Kidney (tissue), 14 donors: ENCODE results near the gene SLC7A9. TPM values are rescaled to one million over a fixed set of nuclear protein-coding genes. Genes with fewer than 3 reads are reported as not detected.

Experiments used
- DNase-seq, 5 donors: peaks; one replicate each; pipeline ENCODE4 v3.0.0-alpha.2; 2013 to 2020
- FAIRE-seq: peaks from 2 replicates; lab custom pipeline; 2012; peaks lifted over from hg19 to GRCh38; lab: Jason Lieb, UNC
- H3K27ac ChIP-seq, 2 donors: one replicate each; pipeline ENCODE4 v1.7.0; 2013; ENCODE audit warnings: low read depth in 2 of 2, low read length in 2 of 2, inconsistent platforms in 1 of 2
- H3K27me3 ChIP-seq: one replicate; pipeline ENCODE4 v1.7.1; 2013; ENCODE audit warnings: low read length, inconsistent platforms; ENCODE audit not compliant: control insufficient read depth, insufficient read depth
- H3K36me3 ChIP-seq, 3 donors: one replicate each; pipeline versions ENCODE4 v1.7.0 to v1.7.1; 2013; ENCODE audit warnings: low read length in 3 of 3, control low read depth in 1 of 3, inconsistent platforms in 1 of 3; ENCODE audit not compliant: insufficient read depth in 3 of 3, control insufficient read depth in 2 of 3
- H3K4me1 ChIP-seq, 3 donors: one replicate each; pipeline versions ENCODE4 v1.7.0 to v1.7.1; 2013; ENCODE audit warnings: low read length in 3 of 3, inconsistent platforms in 1 of 3, low read depth in 1 of 3; ENCODE audit not compliant: control insufficient read depth in 2 of 3, insufficient read depth in 2 of 3
- H3K4me3 ChIP-seq, 3 donors: one replicate each; pipeline versions ENCODE4 v1.7.0 to v1.8.1; 2013; ENCODE audit warnings: low read length in 3 of 3, control low read depth in 1 of 3, inconsistent platforms in 1 of 3
- H3K9ac ChIP-seq, 3 donors: one replicate each; pipeline versions ENCODE4 v1.7.0 to v1.7.1; 2013; ENCODE audit warnings: low read length in 3 of 3, control low read depth in 1 of 3, inconsistent platforms in 1 of 3
- H3K9me3 ChIP-seq, 3 donors: one replicate each; pipeline versions ENCODE4 v1.7.0 to v1.7.1; 2013; ENCODE audit warnings: low read length in 3 of 3, control low read depth in 1 of 3, inconsistent platforms in 1 of 3; ENCODE audit not compliant: control insufficient read depth in 2 of 3, insufficient read depth in 1 of 3
- CTCF ChIP-seq: IDR thresholded peaks from 3 replicates; pipeline ENCODE4 v1.5.1; 2012; ENCODE audit warnings: mild to moderate bottlenecking, moderate library complexity, borderline replicate concordance; ENCODE audit not compliant: insufficient read depth; ENCODE audit errors: extremely low read depth
- intact Hi-C: fragments of 100-400 bp; cut with DNase I; formaldehyde crosslinking; loops from one replicate; pipeline ENCODE4 v1.11.1; 2022
- polyA plus RNA-seq: library from polyadenylated mRNA; stranded (reverse); fragments of 350-450 nt; fragmentation: Illumina TruSeq; extraction: RNeasy Lipid Tissue Mini Kit (QIAGEN cat#74804); gene quantifications from one replicate; pipeline ENCODE4 v1.2.3, GENCODE V29; 2014; ENCODE audit warnings: low read depth, low replicate concordance; ENCODE audit not compliant: insufficient read depth
- total RNA-seq: library from RNA; stranded (reverse); fragmentation: NEBNext Ultra II Directional; extraction: Animal tissue kit (Norgen Biotek cat#: 25700); gene quantifications from one replicate; pipeline ENCODE4 v1.2.1, GENCODE V29; 2021
- donor health status: control.
- donor health status: control.
- donor health status: control.
- donor health status: control.
- donor health status: control.
- donor health status: DM: yes; HTN: yes; CAD: no.
- donor health status: Normal renal cell carcinoma (clear cell type).

Gene SLC7A9
- total and polyA plus RNA-seq, 2 donors from 2014 or later: 2.6 to 40.0 TPM

- Histone ChIP-seq H3K36me3 (peaks cover 0 to 2% (median 0%) of the 10 kb centered on the region in 3 donors), H3K27me3 (no peaks in the 10 kb centered on the region), H3K9ac (no peak overlapping the region), H3K4me1 (peaks cover 0 to 5% (median 0%) of the 10 kb centered on the region in 3 donors), H3K4me3 (no peak overlapping the region), H3K9me3 (no peaks in the 10 kb centered on the region), H3K27ac (no peak overlapping the region)
- intact Hi-C loops: no loop called here
- TF ChIP-seq CTCF: no peak
- DNase-seq (no peak), FAIRE-seq (no peak)
Measured at GRCh38 chr19:32823747-32824102, 45.8 kb downstream of the SLC7A9 start.

- no peaks in the 10 kb centered on the region for H3K36me3 ChIP-seq
- intact Hi-C loops: no loop called here
- H3K9ac ChIP-seq: no peak overlapping the region
- no peaks in the 10 kb centered on the region for H3K27me3 ChIP-seq
- H3K9me3 ChIP-seq: no peaks in the 10 kb centered on the region
- TF ChIP-seq CTCF: no peak
- H3K4me1 ChIP-seq: peaks cover 0 to 5% (median 0%) of the 10 kb centered on the region in 3 donors
- H3K4me3 ChIP-seq: no peak overlapping the region
- DNase-seq: no peak
- no peak for FAIRE-seq
- H3K27ac ChIP-seq: no peak overlapping the region
Measured at GRCh38 chr19:32822916-32823746, 46.4 kb downstream of the SLC7A9 start.

- no peak for FAIRE-seq
Measured at GRCh38 chr19:32819419-32820400, 49.9 kb downstream of the SLC7A9 start.

More at GRCh38 chr19:32819419-32820400, 49.9 kb downstream of the SLC7A9 start:
- intact Hi-C loops: no loop called here
- no peak for TF ChIP-seq CTCF
- DNase-seq: no peak
- Histone ChIP-seq H3K27ac (no peak overlapping the region), H3K27me3 (no peaks in the 10 kb centered on the region), H3K36me3 (no peaks in the 10 kb centered on the region), H3K4me1 (peaks cover 0 to under 1% (median 0%) of the 10 kb centered on the region in 3 donors), H3K9me3 (no peaks in the 10 kb centered on the region), H3K9ac (no peak overlapping the region), H3K4me3 (no peak overlapping the region)
